IMR-90 (cell line): Measurements from ENCODE around the gene SULT1E1. TPM values are rescaled to one million over a fixed set of nuclear protein-coding genes. Genes with fewer than 3 reads are reported as not detected.

ENCODE experiments used
- ATAC-seq: fragments of 200-7000 bp; cut with Tn5 transposase; 2 replicates; pipeline ENCODE4 v1.9.1; 2020; ENCODE audit warnings: low read depth, mild to moderate bottlenecking, moderate library complexity
- BruUV-seq: library from RNA; stranded (reverse); fragments of 400-500 nt; replicated peaks from 2 replicates; lab custom pipeline; 2021; lab: Mats Ljungman, UMichigan
- CTCF ChIA-PET: fragments of 300-600 bp; formaldehyde crosslinking; extraction: SDS; loops from one replicate; lab custom pipeline; 2021; ENCODE audit warnings: antibody characterized with exemption; lab: Yijun Ruan, JAX
- POLR2A ChIA-PET: fragments of 300-600 bp; sonication (Branson Sonifier 250); formaldehyde crosslinking; loops from one replicate; lab custom pipeline; 2022; ENCODE audit warnings: antibody characterized with exemption; ENCODE audit not compliant: unreplicated experiment; lab: Charles Lee
- DNase-seq: peaks from one replicate; pipeline ENCODE4 v3.0.0; 2013
- H2AFZ ChIP-seq: replicated peaks from 2 replicates; pipeline ENCODE3; 2013; ENCODE audit warnings: low read length, mild to moderate bottlenecking; ENCODE audit not compliant: poor library complexity
- H2AK5ac ChIP-seq: 2 replicates; pipeline ENCODE4 v1.6.1; 2013; ENCODE audit warnings: low read depth, low read length, inconsistent platforms
- H2AK9ac ChIP-seq: replicated peaks from 2 replicates; pipeline ENCODE3; 2013; ENCODE audit warnings: mild to moderate bottlenecking, low read depth, low read length, moderate library complexity; ENCODE audit not compliant: poor library complexity
- H2BK120ac ChIP-seq: 2 replicates; pipeline ENCODE4 v1.6.1; 2013; ENCODE audit warnings: low read depth, low read length, inconsistent platforms
- H2BK15ac ChIP-seq: 3 replicates; pipeline ENCODE4 v1.6.1; 2013; ENCODE audit warnings: low read depth, low read length, inconsistent platforms
- H2BK20ac ChIP-seq: 2 replicates; pipeline ENCODE4 v1.6.1; 2013; ENCODE audit warnings: low read depth, mild to moderate bottlenecking, inconsistent platforms, low read length, moderate library complexity
- H2BK5ac ChIP-seq: 2 replicates; pipeline ENCODE4 v1.6.1; 2013; ENCODE audit warnings: mild to moderate bottlenecking, low read depth, low read length, inconsistent platforms; ENCODE audit not compliant: poor library complexity, severe bottlenecking
- H3K14ac ChIP-seq: replicated peaks from 2 replicates; pipeline ENCODE4 v1.6.1; 2013; ENCODE audit warnings: low read depth, low read length, inconsistent platforms
- H3K18ac ChIP-seq: 2 replicates; pipeline ENCODE4 v1.6.1; 2013; ENCODE audit warnings: low read depth, low read length, control low read depth
- H3K23ac ChIP-seq: 2 replicates; pipeline ENCODE4 v1.6.1; 2013; ENCODE audit warnings: low read depth, low read length, inconsistent platforms
- H3K27ac ChIP-seq: 2 replicates; pipeline ENCODE4 v1.5.1; 2013; ENCODE audit warnings: mild to moderate bottlenecking, control low read depth, low read length; ENCODE audit not compliant: insufficient read depth
- H3K27me3 ChIP-seq: 2 replicates; pipeline ENCODE4 v1.6.1; 2013; ENCODE audit warnings: low read length; ENCODE audit not compliant: control insufficient read depth, insufficient read depth
- H3K36me3 ChIP-seq: 2 replicates; pipeline ENCODE4 v1.6.1; 2013; ENCODE audit warnings: low read length, mixed read lengths; ENCODE audit not compliant: control insufficient read depth, insufficient read depth
- H3K4ac ChIP-seq: 2 replicates; pipeline ENCODE4 v1.6.1; 2013; ENCODE audit warnings: low read depth, low read length, inconsistent platforms
- H3K4me1 ChIP-seq: 2 replicates; pipeline ENCODE4 v1.6.1; 2013; ENCODE audit warnings: low read length, mixed read lengths; ENCODE audit not compliant: control insufficient read depth, insufficient read depth
- H3K4me2 ChIP-seq: 2 replicates; pipeline ENCODE4 v1.6.1; 2013; ENCODE audit warnings: low read depth, mild to moderate bottlenecking, control low read depth, low read length, moderate library complexity
- H3K4me3 ChIP-seq: 2 replicates; pipeline ENCODE4 v1.5.1; 2013; ENCODE audit warnings: low read depth, mild to moderate bottlenecking, control low read depth, low read length, moderate library complexity; ENCODE audit not compliant: insufficient read depth
- H3K56ac ChIP-seq: 2 replicates; pipeline ENCODE4 v1.6.1; 2013; ENCODE audit warnings: low read length, inconsistent platforms; ENCODE audit not compliant: insufficient read depth; ENCODE audit errors: extremely low read depth
- H3K79me1 ChIP-seq, 2 experiments: 2 replicates each; pipeline ENCODE4 v1.6.1; 2013; ENCODE audit warnings: low read length in 2 of 2, inconsistent platforms in 1 of 2, low read depth in 1 of 2
- H3K9ac ChIP-seq: 2 replicates; pipeline ENCODE4 v1.6.1; 2013; ENCODE audit warnings: low read depth, low read length, control low read depth
- H3K9me1 ChIP-seq: 2 replicates; pipeline ENCODE4 v1.6.1; 2013; ENCODE audit warnings: low read length, inconsistent platforms; ENCODE audit not compliant: insufficient read depth
- H3K9me3 ChIP-seq: 2 replicates; pipeline ENCODE4 v1.6.1; 2013; ENCODE audit warnings: low read length; ENCODE audit not compliant: control insufficient read depth, insufficient read depth
- H4K20me1 ChIP-seq: 2 replicates; pipeline ENCODE4 v1.6.1; 2013; ENCODE audit warnings: low read length, inconsistent platforms; ENCODE audit not compliant: insufficient read depth
- H4K5ac ChIP-seq: 2 replicates; pipeline ENCODE4 v1.6.1; 2013; ENCODE audit warnings: mild to moderate bottlenecking, low read depth, low read length, control low read depth
- H4K8ac ChIP-seq, 2 experiments: 2 replicates each; pipeline ENCODE4 v1.6.1; 2013; ENCODE audit warnings: low read depth in 2 of 2, low read length in 2 of 2, control low read depth in 1 of 2, inconsistent platforms in 1 of 2
- H4K91ac ChIP-seq: 2 replicates; pipeline ENCODE4 v1.6.1; 2013; ENCODE audit warnings: low read depth, low read length, inconsistent platforms; ENCODE audit not compliant: insufficient read depth
- BHLHE40 ChIP-seq: fragments of 150-350 bp; IDR thresholded peaks from 2 replicates; pipeline ENCODE4 v1.6.1; 2016; ENCODE audit warnings: mild to moderate bottlenecking, low read depth, low read length
- CEBPB ChIP-seq: IDR thresholded peaks from 2 replicates; pipeline ENCODE4 v1.6.1; 2012; ENCODE audit warnings: low read depth, low read length, improper control_type of control experiment
- CHD1 ChIP-seq: IDR thresholded peaks from 2 replicates; pipeline ENCODE4 v1.6.1; 2012; ENCODE audit warnings: low read depth, low read length, improper control_type of control experiment
- CTCF ChIP-seq: conservative IDR thresholded peaks from 2 replicates; pipeline ENCODE4 v1.5.1; 2012; ENCODE audit warnings: mild to moderate bottlenecking, low read depth, low read length, improper control_type of control experiment
- ELK1 ChIP-seq: fragments of 150-350 bp; IDR thresholded peaks from 2 replicates; pipeline ENCODE4 v1.6.1; 2016; ENCODE audit warnings: low read depth, mild to moderate bottlenecking, low read length, moderate library complexity, borderline replicate concordance
- FOS ChIP-seq: fragments of 150-350 bp; IDR thresholded peaks from 2 replicates; pipeline ENCODE4 v1.6.1; 2016; ENCODE audit warnings: low read depth, low read length
- MAFK ChIP-seq: IDR thresholded peaks from 2 replicates; pipeline ENCODE4 v1.6.1; 2012; ENCODE audit warnings: low read depth, low read length, improper control_type of control experiment
- MAZ ChIP-seq: IDR thresholded peaks from 2 replicates; pipeline ENCODE4 v1.6.1; 2012; ENCODE audit warnings: low read depth, mild to moderate bottlenecking, low read length, improper control_type of control experiment, moderate library complexity, borderline replicate concordance
- MXI1 ChIP-seq: IDR thresholded peaks from 2 replicates; pipeline ENCODE4 v1.6.1; 2012; ENCODE audit warnings: low read depth, mild to moderate bottlenecking, low read length, moderate library complexity, borderline replicate concordance
- NFE2L2 ChIP-seq: fragments of 150-350 bp; IDR thresholded peaks from 2 replicates; pipeline ENCODE4 v1.6.1; 2016; ENCODE audit warnings: low read depth, mild to moderate bottlenecking, low read length
- POLR2A ChIP-seq: IDR thresholded peaks from 2 replicates; pipeline ENCODE4 v1.6.1; 2012; ENCODE audit warnings: mild to moderate bottlenecking, low read depth, low read length
- RAD21 ChIP-seq: IDR thresholded peaks from 2 replicates; pipeline ENCODE4 v1.6.1; 2012; ENCODE audit warnings: low read length, improper control_type of control experiment
- RCOR1 ChIP-seq: IDR thresholded peaks from 2 replicates; pipeline ENCODE4 v1.6.1; 2012; ENCODE audit warnings: mild to moderate bottlenecking, low read length, improper control_type of control experiment; ENCODE audit not compliant: insufficient replicate concordance
- RFX5 ChIP-seq: IDR thresholded peaks from 2 replicates; pipeline ENCODE4 v1.8.0; 2012; ENCODE audit warnings: low read depth, mild to moderate bottlenecking, low read length, moderate library complexity
- SMC3 ChIP-seq: fragments of 150-350 bp; IDR thresholded peaks from 2 replicates; pipeline ENCODE4 v1.6.1; 2016; ENCODE audit warnings: low read depth, mild to moderate bottlenecking, antibody characterized with exemption, low read length, moderate library complexity
- USF2 ChIP-seq: fragments of 150-350 bp; IDR thresholded peaks from 2 replicates; pipeline ENCODE4 v1.6.1; 2017; ENCODE audit warnings: mild to moderate bottlenecking, antibody characterized with exemption, low read length, low read depth
- WGBS, 2 experiments: methylation state at CpG; one replicate each; pipeline versions ENCODE4 v1.1.5 to v1.1.7; 2013; ENCODE audit warnings: missing lambda C conversion rate in 2 of 2; ENCODE audit not compliant: insufficient read length in 1 of 2; ENCODE audit errors: extremely low coverage in 2 of 2; 5-methylcytosine and 5-hydroxymethylcytosine counted together
- dilution Hi-C: fragments of 300-500 bp; cut with HindIII; formaldehyde crosslinking; loops from one replicate; pipeline ENCODE4 v1.14.3; 2018; ENCODE audit warnings: low sequenced_read_pairs; ENCODE audit not compliant: unreplicated experiment
- in situ Hi-C: fragments of 300-500 bp; cut with MboI; formaldehyde crosslinking; loops from 3 replicates; pipeline ENCODE4 v1.14.3; 2019; ENCODE audit warnings: low sequenced_read_pairs, inconsistent platforms, mixed read lengths
- intact Hi-C: fragments of 100-400 bp; cut with micrococcal nuclease; formaldehyde crosslinking; loops from 2 replicates; pipeline ENCODE4 v1.10.0; 2022
- polyA plus RNA-seq, 3 experiments: library from polyadenylated mRNA; depleted of rRNA; stranded (reverse); fragments of >200 nt; gene quantifications; 2 replicates each; pipeline ENCODE4 v1.2.3, GENCODE V29; 2012; ENCODE audit warnings: low replicate concordance in 1 of 3
- total RNA-seq: library from RNA; depleted of rRNA; stranded (reverse); fragments of >200 nt; gene quantifications from 2 replicates; pipeline ENCODE4 v1.2.3, GENCODE V29; 2012

SULT1E1 gene
- total and polyA plus RNA-seq, 2 of the 4 experiments (the other 2 are of a cell fraction), result not detected

GRCh38 chr4:69829678-69830077, 30.3 kb downstream of the SULT1E1 start:
- no peak overlapping the region for H3K18ac ChIP-seq
- H2AK9ac ChIP-seq, result no peak overlapping the region
- no peak overlapping the region for H3K4me3 ChIP-seq
- H2AK5ac ChIP-seq, result no peak overlapping the region
- no CpG with 5 or more reads among the region's 2 CpGs for WGBS, 2 experiments
- ChIA-PET POLR2A (no interaction called here), CTCF (no interaction called here)
- DNase-seq, result no peak
- H2BK120ac ChIP-seq, result no peak overlapping the region
- no peaks in the 10 kb centered on the region for H3K9me1 ChIP-seq
- H3K79me1 ChIP-seq, result no peaks in the 10 kb centered on the region
- H3K56ac ChIP-seq, result no peak overlapping the region
- no peak overlapping the region for H4K8ac ChIP-seq
- no TSS peak for BruUV-seq
- no peak overlapping the region for H3K14ac ChIP-seq
- no peak overlapping the region for H3K4me2 ChIP-seq
- H2AFZ ChIP-seq, result no peak overlapping the region
- no peak overlapping the region for H3K23ac ChIP-seq
- H4K5ac ChIP-seq, result no peak overlapping the region
- H3K4me1 ChIP-seq, result no peaks in the 10 kb centered on the region
- H4K91ac ChIP-seq, result no peak overlapping the region
- no peak overlapping the region for H2BK5ac ChIP-seq
- in situ Hi-C loops, result no loop called here
- intact Hi-C loops, result no loop called here
- no peak overlapping the region for H3K4ac ChIP-seq
- TF ChIP-seq MAFK, result no peak
- TF ChIP-seq BHLHE40, result no peak
- TF ChIP-seq RFX5, result no peak
- no peak for TF ChIP-seq ELK1
- no peak for TF ChIP-seq FOS
- TF ChIP-seq CTCF, result no peak
- no peak for TF ChIP-seq CEBPB
- no peak for TF ChIP-seq RAD21
- TF ChIP-seq NFE2L2, result no peak
- TF ChIP-seq MXI1, result no peak
- TF ChIP-seq MAZ, result no peak
- no peak for TF ChIP-seq SMC3
- TF ChIP-seq USF2, result no peak
- TF ChIP-seq RCOR1, result no peak
- no peak for TF ChIP-seq CHD1
- TF ChIP-seq POLR2A, result no peak
- H2BK15ac ChIP-seq, result no peak overlapping the region
- dilution Hi-C loops, result no loop called here
- ATAC-seq, result no peak
- no peaks in the 10 kb centered on the region for H4K20me1 ChIP-seq
- H3K9me3 ChIP-seq, result no peaks in the 10 kb centered on the region
- H3K9ac ChIP-seq, result no peak overlapping the region
- H2BK20ac ChIP-seq, result no peak overlapping the region
- no peaks in the 10 kb centered on the region for H3K36me3 ChIP-seq
- no peak overlapping the region for H3K27ac ChIP-seq
- H3K27me3 ChIP-seq, result no peaks in the 10 kb centered on the region
